ENCODE data around the gene MYH10.

The MYH10 gene

GRCh38 chr17:8647956-8648355 is 17.4 kb upstream of the MYH10 start:
- DNase-seq, result no peak

GRCh38 chr17:8647202-8647601 is 16.7 kb upstream of the MYH10 start:
- no peak for DNase-seq

GRCh38 chr17:8644507-8644902 is 14.0 kb upstream of the MYH10 start:
- DNase-seq, result no peak

DNA sequence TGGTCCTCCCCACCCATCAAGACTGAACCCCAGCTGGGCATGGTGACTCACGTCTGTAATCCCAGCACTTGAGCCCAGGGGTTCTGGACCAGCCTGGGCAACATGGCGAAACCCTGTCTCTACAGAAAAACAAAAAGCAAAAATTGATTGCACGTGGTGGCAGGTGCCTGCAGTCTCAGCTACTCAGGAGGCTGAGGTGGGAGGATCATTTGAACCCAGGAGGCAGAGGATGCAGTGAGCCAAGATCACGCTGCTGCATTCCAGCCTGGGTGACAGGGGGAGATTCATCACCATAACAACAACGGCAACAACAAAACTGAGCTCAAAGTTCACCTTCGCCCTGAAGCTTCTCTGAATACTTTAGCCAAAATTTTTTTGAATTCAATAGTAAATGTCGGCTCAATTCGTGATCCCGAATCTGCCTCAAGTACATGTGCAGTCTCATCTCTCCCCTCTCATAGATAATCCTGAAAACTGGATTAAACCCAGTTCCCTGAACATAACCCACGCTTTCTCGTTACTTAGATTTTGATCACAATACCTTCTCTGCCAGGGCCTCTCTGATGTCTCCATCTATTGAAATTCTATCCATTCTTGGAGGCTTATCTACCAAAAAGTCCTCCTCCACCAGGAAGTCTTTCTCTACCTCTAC is 13.5 kb upstream of the MYH10 start:
- DNase-seq, result no peak

DNA sequence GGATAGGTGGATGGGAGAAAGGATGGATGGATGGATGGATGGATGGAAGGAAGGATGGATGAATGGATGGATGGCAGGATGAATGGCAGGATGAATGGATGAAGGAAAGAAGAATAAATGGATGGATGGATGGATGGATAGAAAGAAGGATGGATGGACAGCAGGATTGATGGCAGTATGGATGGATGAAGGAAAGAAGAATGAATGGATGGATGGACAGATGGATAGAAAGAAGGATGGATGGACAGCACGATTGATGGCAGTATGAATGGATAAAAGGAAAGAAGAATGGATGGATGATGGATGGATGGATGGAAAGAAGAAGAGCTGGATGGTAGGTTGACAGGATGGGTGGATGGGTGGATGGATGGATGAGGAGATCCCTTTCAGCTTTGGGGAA is 9.2 kb upstream of the MYH10 start:
- no peak for DNase-seq

- DNase-seq, result no peak
These were observed 1.5 kb upstream of the MYH10 start for GRCh38 chr17:8632061-8632460.

DNA sequence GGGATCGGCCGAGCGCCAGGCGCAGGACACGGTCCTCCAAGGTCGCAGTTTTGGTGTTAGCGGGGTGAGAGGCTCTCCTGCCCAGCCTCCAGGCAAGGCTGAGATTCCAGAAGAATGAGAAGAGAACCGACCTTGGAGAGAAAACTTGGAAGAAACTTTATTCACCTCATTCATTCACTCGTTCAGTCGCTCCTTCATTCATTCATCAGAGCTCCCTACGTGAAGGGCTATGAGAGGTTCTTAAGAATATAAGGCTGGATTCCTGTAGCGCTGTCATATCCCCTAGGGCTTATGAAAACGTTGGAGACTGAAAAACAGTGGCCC is 991 bp upstream of the MYH10 start:
- DNase-seq, result peak; percentile 16

GRCh38 chr17:8630802-8631553 is 453 bp upstream of the MYH10 start:
- DNase-seq, result peak; percentile 98

GRCh38 chr17:8629371-8630226 is 926 bp downstream of the MYH10 start:
- peak; percentile 36 for DNase-seq

- peak; percentile 0 for DNase-seq
These were observed 1.8 kb downstream of the MYH10 start for GRCh38 chr17:8628609-8629169.

DNA sequence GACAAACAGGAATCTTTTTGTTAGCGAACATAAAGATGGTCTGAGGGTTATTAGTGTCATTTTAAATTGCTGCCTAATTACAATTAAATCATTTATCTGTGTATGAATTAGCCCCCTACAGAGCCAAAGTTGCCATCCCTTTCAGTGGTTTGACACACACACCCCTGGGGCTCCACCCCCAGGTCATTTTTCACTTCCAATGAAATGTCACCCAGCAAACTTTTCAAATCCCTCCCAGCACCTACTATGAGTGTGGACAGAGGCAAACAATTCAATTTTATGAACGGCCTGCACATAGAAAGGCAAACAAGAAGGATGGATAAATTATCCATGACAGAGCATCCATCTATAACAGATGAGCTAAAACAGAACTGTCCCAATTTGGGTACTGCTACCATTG is 2.4 kb downstream of the MYH10 start:
- no peak for DNase-seq

GRCh38 chr17:8623591-8623990 is 6.9 kb downstream of the MYH10 start:
- no peak for DNase-seq

GRCh38 chr17:8622191-8622590 is 8.3 kb downstream of the MYH10 start:
- no peak for DNase-seq

DNA sequence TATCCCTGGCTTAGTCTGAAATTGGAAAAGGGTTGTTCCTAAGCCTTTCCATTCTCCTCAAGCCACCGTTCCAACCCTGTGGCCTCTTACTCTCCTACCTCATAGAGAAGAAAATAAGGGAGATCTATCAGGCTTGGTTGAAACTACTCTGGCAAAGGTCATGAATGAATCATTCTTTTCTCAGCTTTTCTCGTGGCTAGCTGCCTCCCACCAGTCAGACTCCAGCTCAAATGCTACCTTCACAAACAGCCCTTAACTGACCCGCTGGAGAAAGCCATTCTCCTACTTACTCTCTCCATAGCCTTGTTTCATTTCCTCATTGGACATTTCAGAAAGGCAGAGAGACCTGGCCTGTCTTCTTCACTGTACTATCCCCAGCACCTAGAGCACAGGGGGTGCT is 8.9 kb downstream of the MYH10 start:
- no peak for DNase-seq

GRCh38 chr17:8619294-8619693 is 11.2 kb downstream of the MYH10 start:
- DNase-seq, result no peak

- no peak for DNase-seq
These were observed 11.7 kb downstream of the MYH10 start for GRCh38 chr17:8618825-8619224.

- no peak for DNase-seq
These were observed 15.5 kb downstream of the MYH10 start for GRCh38 chr17:8614988-8615387.

DNA sequence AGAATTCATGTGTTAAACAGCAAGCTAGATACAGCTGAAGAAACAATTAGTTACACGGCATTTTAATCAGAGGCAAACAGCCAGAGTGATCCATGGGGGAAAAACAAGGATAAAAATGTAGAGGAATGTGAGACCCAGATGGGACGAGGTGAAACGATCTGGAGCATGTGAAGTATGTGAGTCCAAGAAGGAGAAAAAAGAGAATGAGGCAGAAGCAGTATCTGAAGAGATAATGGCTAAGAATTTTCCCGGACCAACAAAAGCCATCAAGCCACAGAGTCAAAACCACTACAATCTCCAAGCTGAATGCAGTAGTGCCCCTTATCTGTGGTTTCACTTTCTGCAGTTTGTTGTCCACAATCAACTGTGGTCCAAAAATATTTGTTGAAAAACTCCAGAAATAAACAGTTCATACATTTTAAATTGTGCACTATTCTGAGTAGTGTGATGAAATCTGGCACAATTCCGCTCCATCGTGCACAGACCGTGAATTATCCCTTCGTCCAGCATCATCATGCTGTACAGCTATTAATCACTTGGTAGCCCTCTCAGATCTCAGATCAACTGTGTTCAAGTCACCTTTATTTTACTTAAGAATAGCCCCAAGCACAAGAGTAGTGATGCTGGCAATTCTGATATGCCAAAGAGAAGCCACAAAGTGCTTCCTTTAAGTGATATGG is 18.8 kb downstream of the MYH10 start:
- DNase-seq, result no peak

DNA sequence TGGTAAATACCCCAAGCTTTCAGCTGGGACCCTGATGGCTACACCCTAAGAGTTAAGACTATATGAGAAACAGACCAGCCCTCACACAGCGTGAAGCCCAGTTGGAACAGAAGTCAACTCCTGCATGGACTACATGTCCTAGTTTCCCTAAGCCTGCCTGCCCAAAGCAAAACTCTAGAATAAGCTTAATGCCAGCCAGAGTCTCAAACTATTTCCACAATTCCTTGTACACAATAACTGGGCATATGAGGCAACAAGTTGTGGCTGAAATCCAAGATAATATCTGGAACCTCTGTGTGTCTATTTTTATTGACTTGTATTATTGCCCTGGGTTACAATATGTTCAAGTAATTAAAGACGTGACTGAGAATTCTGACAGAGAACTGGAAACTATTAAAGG is 19.4 kb downstream of the MYH10 start:
- no peak for DNase-seq

DNA sequence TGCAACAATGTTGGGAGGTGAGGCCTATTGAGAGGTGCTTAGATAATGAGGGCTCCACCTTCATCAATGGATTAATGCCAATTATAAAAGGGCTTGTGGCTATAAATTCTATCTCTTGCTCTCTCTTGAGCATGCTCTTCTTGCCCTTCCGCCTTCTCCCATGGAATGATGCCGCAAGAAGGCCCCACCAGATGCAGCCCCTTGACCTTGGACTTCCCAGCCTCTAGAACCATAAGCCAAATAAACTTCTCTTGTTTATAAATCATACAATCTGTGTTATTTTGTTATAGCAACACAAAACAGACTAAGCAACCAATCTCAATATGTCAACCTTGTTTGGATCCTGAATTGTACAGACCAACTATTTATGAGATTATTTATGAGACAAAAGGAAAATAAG is 20.0 kb downstream of the MYH10 start:
- no peak for DNase-seq

DNA sequence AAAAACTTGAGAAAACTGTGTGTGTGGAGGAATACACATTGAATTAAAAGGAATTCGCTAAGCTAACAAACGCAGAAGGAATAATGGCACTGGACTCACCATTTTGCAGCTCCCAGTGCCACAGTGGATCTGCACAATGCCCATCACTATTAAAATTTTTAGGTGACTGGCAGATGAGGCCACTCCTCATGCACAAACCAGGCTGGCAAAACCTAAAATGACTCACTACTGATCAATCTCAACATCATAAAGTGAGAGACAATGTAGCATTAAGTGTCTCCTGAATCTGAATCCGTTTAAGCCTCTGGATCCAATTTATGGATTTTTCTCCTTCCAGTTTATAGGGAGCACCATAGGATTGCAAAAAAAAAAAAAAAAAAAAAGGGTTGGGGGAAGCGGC is 20.6 kb downstream of the MYH10 start:
- no peak for DNase-seq

GRCh38 chr17:8608001-8608400 is 22.5 kb downstream of the MYH10 start:
- no peak for DNase-seq

DNA sequence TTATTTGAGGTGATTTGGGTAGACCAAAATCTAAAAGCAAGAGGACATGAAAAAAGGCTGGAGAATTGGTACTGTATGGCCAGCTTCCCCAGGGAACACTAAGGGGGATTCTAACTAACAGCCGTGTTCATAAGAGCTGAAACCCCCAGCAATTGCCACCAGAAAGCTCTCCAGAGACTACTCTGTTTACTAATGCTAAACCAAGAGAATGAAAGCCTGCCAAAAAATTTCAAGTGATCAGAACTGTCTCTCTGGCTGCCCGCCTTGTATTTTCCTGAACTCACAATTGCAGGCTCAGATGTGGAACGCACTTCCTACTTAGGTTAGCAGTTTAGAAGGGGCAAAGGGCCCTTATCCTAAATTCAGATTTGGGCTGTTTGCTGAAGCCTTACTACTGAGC is 24.1 kb downstream of the MYH10 start:
- peak; percentile 61 for DNase-seq

Data from NCI-H1092 treated with DMSO at 0.1 percent for 48 hours (cell line).